Prostate gland (tissue), 2 donors: ENCODE results near the gene KHDC1L.

Source experiments
- CTCF ChIP-seq, 4 experiments: fragments of 200-600 bp in 2 of 4; fragments of 450-650 bp in 2 of 4; sonication (generic) in 2 of 4; IDR thresholded peaks; 1 replicate in 3 of 4; 2 replicates in 1 of 4; pipeline ENCODE4 v1.5.1; 2016 to 2019; ENCODE audit warnings: antibody characterized with exemption in 4 of 4, mild to moderate bottlenecking in 2 of 4, moderate library complexity in 2 of 4
- POLR2A ChIP-seq: fragments of 450-650 bp; IDR thresholded peaks from one replicate; pipeline ENCODE4 v1.6.1; 2016; ENCODE audit warnings: antibody characterized with exemption, mild to moderate bottlenecking
- POLR2AphosphoS5 ChIP-seq: sonication (generic); formaldehyde crosslinking; IDR thresholded peaks from one replicate; pipeline ENCODE4 v1.6.1; 2017; ENCODE audit warnings: antibody characterized with exemption

GRCh38 chr6:73240730-73241129, 15.4 kb upstream of the KHDC1L start:
- no peak for TF ChIP-seq POLR2AphosphoS5
- no peak for TF ChIP-seq CTCF (IDR thresholded peaks at IDR 0.05)
- TF ChIP-seq POLR2A: no peak
